HEK293 (cell line): Measurements from ENCODE around the gene OXGR1.

Experiments used
- CTCF ChIA-PET: fragments of 350-600 bp; formaldehyde crosslinking; extraction: SDS; loops from one replicate; lab custom pipeline; 2021; ENCODE audit warnings: antibody characterized with exemption; lab: Yijun Ruan, JAX
- POLR2A ChIA-PET: fragments of 300-600 bp; formaldehyde crosslinking; extraction: SDS; loops from one replicate; lab custom pipeline; 2020; ENCODE audit warnings: antibody characterized with exemption, inconsistent platforms; lab: Yijun Ruan, JAX
- H3K27ac ChIP-seq: fragments of 200-500 bp; sonication (Bioruptor generic); 2 replicates; pipeline ENCODE4 v1.5.1; 2014; ENCODE audit warnings: low read depth, low read length, control low read depth, inconsistent platforms; ENCODE audit errors: extremely low read depth
- H3K36me3 ChIP-seq, 2 experiments: fragments of 200-500 bp in 1 of 2; sonication (Bioruptor generic) in 1 of 2; 1 replicate in 1 of 2; 2 replicates in 1 of 2; pipeline ENCODE4 v1.5.1; 2014 to 2017; ENCODE audit warnings: inconsistent platforms in 2 of 2, low read length in 2 of 2; ENCODE audit not compliant: control insufficient read depth in 2 of 2, insufficient read depth in 1 of 2
- H3K4me1 ChIP-seq: fragments of 200-500 bp; sonication (Bioruptor generic); 2 replicates; pipeline ENCODE4 v1.5.1; 2014; ENCODE audit warnings: mild to moderate bottlenecking, low read length, inconsistent platforms; ENCODE audit not compliant: control insufficient read depth, insufficient read depth
- H3K4me3 ChIP-seq: 2 replicates; pipeline ENCODE4 v1.5.1; 2011; ENCODE audit warnings: low read depth, mild to moderate bottlenecking, control low read depth, low read length, moderate library complexity
- H3K9me3 ChIP-seq: fragments of 200-500 bp; sonication (Bioruptor generic); 2 replicates; pipeline ENCODE4 v1.5.1; 2014; ENCODE audit warnings: low read depth, low read length, inconsistent platforms; ENCODE audit not compliant: control insufficient read depth, insufficient read depth
- BCL11A ChIP-seq: fragments of 450-650 bp; formaldehyde crosslinking; IDR thresholded peaks from 2 replicates; pipeline ENCODE4 v1.5.1; 2016; ENCODE audit warnings: low read depth, missing biosample characterization, missing genetic modification characterization
- GLI4 ChIP-seq: fragments of 450-650 bp; formaldehyde crosslinking; IDR thresholded peaks from 2 replicates; pipeline ENCODE4 v1.5.1; 2016; ENCODE audit warnings: missing biosample characterization, missing genetic modification characterization
- IKZF3 ChIP-seq: fragments of 450-650 bp; IDR thresholded peaks from 2 replicates; pipeline ENCODE4 v1.5.0; 2018; ENCODE audit warnings: missing biosample characterization, mild to moderate bottlenecking, missing genetic modification characterization, moderate library complexity
- MZF1 ChIP-seq: fragments of 450-650 bp; formaldehyde crosslinking; IDR thresholded peaks from 2 replicates; pipeline ENCODE4 v1.5.1; 2017; ENCODE audit warnings: missing biosample characterization, missing genetic modification characterization, borderline replicate concordance
- PRDM6 ChIP-seq: fragments of 450-650 bp; formaldehyde crosslinking; IDR thresholded peaks from 2 replicates; pipeline ENCODE4 v1.5.1; 2017; ENCODE audit warnings: missing biosample characterization, missing genetic modification characterization
- TCF7L2 ChIP-seq: IDR thresholded peaks from 2 replicates; pipeline ENCODE4 v1.6.1; 2011; ENCODE audit warnings: low read depth, mild to moderate bottlenecking, inconsistent platforms, low read length, moderate library complexity, borderline replicate concordance
- TRIM28 ChIP-seq: IDR thresholded peaks from 2 replicates; pipeline ENCODE4 v1.6.1; 2011; ENCODE audit warnings: low read length, control low read depth, borderline replicate concordance
- WT1 ChIP-seq: fragments of 450-650 bp; formaldehyde crosslinking; IDR thresholded peaks from 2 replicates; pipeline ENCODE4 v1.5.1; 2016; ENCODE audit warnings: missing biosample characterization, missing genetic modification characterization
- ZBTB17 ChIP-seq: fragments of 450-650 bp; formaldehyde crosslinking; IDR thresholded peaks from 2 replicates; pipeline ENCODE4 v1.5.1; 2016; ENCODE audit warnings: missing biosample characterization, missing genetic modification characterization
- ZNF10 ChIP-seq: fragments of 450-650 bp; formaldehyde crosslinking; IDR thresholded peaks from 2 replicates; pipeline ENCODE4 v1.5.1; 2017; ENCODE audit warnings: missing biosample characterization, missing genetic modification characterization
- ZNF133 ChIP-seq: fragments of 450-650 bp; formaldehyde crosslinking; IDR thresholded peaks from 2 replicates; pipeline ENCODE4 v1.5.1; 2016; ENCODE audit warnings: missing biosample characterization, missing genetic modification characterization
- ZNF19 ChIP-seq: fragments of 450-650 bp; formaldehyde crosslinking; IDR thresholded peaks from 2 replicates; pipeline ENCODE4; 2016; ENCODE audit warnings: missing biosample characterization, missing genetic modification characterization, low read depth
- ZNF211 ChIP-seq: fragments of 450-650 bp; formaldehyde crosslinking; IDR thresholded peaks from 2 replicates; pipeline ENCODE4 v1.5.1; 2016; ENCODE audit warnings: low read depth, missing biosample characterization, missing genetic modification characterization
- ZNF239 ChIP-seq: fragments of 450-650 bp; formaldehyde crosslinking; IDR thresholded peaks from 2 replicates; pipeline ENCODE4 v1.5.1; 2016; ENCODE audit warnings: missing biosample characterization, missing genetic modification characterization
- ZNF280C ChIP-seq: fragments of 450-650 bp; formaldehyde crosslinking; IDR thresholded peaks from 2 replicates; pipeline ENCODE4 v1.5.1; 2016; ENCODE audit warnings: missing biosample characterization, missing genetic modification characterization
- ZNF354C ChIP-seq: fragments of 450-650 bp; formaldehyde crosslinking; IDR thresholded peaks from 2 replicates; pipeline ENCODE4 v1.5.1; 2016; ENCODE audit warnings: missing biosample characterization, missing genetic modification characterization, low read depth, borderline replicate concordance
- ZNF600 ChIP-seq: fragments of 450-650 bp; formaldehyde crosslinking; IDR thresholded peaks from 2 replicates; pipeline ENCODE4 v1.5.1; 2016; ENCODE audit warnings: missing biosample characterization, missing genetic modification characterization
- ZNF664 ChIP-seq: fragments of 450-650 bp; formaldehyde crosslinking; IDR thresholded peaks from 2 replicates; pipeline ENCODE4 v1.5.1; 2016; ENCODE audit warnings: missing biosample characterization, missing genetic modification characterization
- ZNF768 ChIP-seq: fragments of 450-650 bp; formaldehyde crosslinking; IDR thresholded peaks from 2 replicates; pipeline ENCODE4 v1.5.1; 2018; ENCODE audit warnings: missing biosample characterization, mild to moderate bottlenecking, missing genetic modification characterization
- TF ChIP-seq, protein P1 (sequence below): IDR thresholded peaks from 2 replicates; pipeline ENCODE4 v1.6.1; 2011; ENCODE audit warnings: mild to moderate bottlenecking, low read depth, low read length, borderline replicate concordance
- TF ChIP-seq, protein P2 (sequence below): fragments of 450-650 bp; formaldehyde crosslinking; IDR thresholded peaks from 2 replicates; pipeline ENCODE4 v1.5.1; 2016; ENCODE audit warnings: missing biosample characterization, missing genetic modification characterization
- TF ChIP-seq, protein P3 (sequence below): fragments of 450-650 bp; formaldehyde crosslinking; IDR thresholded peaks from 2 replicates; pipeline ENCODE4 v1.5.1; 2017; ENCODE audit warnings: missing biosample characterization, mild to moderate bottlenecking, missing genetic modification characterization, moderate library complexity
- TF ChIP-seq, protein P4 (sequence below): fragments of 450-650 bp; IDR thresholded peaks from 2 replicates; pipeline ENCODE4 v1.5.1; 2018; ENCODE audit warnings: missing biosample characterization, missing genetic modification characterization

OXGR1 gene

GRCh38 chr13:96948127-96948526 lies 46.1 kb downstream of the OXGR1 start:
- no peak overlapping the region for H3K4me3 ChIP-seq
- no peaks in the 10 kb centered on the region for H3K9me3 ChIP-seq
- CTCF ChIA-PET = interaction anchor here (0.6 kb wide), 1 partner anchor 10 kb away, joined by 3 read pairs; no protein-coding TSS in a partner anchor
- no peaks in the 10 kb centered on the region for H3K36me3 ChIP-seq
- POLR2A ChIA-PET = no interaction called here
- no peaks in the 10 kb centered on the region for H3K4me1 ChIP-seq
- TF ChIP-seq ZNF600 (no peak), TCF7L2 (no peak), GLI4 (tag by site-specific recombination) (no peak), BCL11A (no peak), WT1 (tag by site-specific recombination) (no peak), ZNF768 (tag by site-specific recombination) (no peak), ZNF10 (tag by site-specific recombination) (no peak), ZNF354C (tag by site-specific recombination) (no peak), ZNF239 (no peak), ZNF133 (no peak)
- TF ChIP-seq, protein P1, sequence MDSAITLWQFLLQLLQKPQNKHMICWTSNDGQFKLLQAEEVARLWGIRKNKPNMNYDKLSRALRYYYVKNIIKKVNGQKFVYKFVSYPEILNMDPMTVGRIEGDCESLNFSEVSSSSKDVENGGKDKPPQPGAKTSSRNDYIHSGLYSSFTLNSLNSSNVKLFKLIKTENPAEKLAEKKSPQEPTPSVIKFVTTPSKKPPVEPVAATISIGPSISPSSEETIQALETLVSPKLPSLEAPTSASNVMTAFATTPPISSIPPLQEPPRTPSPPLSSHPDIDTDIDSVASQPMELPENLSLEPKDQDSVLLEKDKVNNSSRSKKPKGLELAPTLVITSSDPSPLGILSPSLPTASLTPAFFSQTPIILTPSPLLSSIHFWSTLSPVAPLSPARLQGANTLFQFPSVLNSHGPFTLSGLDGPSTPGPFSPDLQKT = no peak
- TF ChIP-seq, protein P2, sequence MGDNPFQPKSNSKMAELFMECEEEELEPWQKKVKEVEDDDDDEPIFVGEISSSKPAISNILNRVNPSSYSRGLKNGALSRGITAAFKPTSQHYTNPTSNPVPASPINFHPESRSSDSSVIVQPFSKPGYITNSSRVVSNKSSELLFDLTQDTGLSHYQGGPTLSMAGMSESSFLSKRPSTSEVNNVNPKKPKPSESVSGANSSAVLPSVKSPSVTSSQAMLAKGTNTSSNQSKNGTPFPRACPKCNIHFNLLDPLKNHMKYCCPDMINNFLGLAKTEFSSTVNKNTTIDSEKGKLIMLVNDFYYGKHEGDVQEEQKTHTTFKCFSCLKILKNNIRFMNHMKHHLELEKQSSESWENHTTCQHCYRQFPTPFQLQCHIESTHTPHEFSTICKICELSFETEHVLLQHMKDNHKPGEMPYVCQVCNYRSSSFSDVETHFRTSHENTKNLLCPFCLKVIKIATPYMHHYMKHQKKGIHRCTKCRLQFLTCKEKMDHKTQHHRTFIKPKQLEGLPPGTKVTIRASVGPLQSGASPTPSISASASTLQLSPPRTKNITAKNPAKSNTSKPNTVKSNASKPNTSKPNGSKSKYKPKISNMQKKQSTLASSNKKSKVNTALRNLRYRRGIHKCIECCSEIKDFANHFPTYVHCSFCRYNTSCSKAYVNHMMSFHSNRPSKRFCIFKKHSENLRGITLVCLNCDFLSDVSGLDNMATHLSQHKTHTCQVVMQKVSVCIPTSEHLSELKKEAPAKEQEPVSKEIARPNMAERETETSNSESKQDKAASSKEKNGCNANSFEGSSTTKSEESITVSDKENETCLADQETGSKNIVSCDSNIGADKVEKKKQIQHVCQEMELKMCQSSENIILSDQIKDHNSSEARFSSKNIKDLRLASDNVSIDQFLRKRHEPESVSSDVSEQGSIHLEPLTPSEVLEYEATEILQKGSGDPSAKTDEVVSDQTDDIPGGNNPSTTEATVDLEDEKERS (tag by site-specific recombination) = no peak
- TF ChIP-seq, protein P3, sequence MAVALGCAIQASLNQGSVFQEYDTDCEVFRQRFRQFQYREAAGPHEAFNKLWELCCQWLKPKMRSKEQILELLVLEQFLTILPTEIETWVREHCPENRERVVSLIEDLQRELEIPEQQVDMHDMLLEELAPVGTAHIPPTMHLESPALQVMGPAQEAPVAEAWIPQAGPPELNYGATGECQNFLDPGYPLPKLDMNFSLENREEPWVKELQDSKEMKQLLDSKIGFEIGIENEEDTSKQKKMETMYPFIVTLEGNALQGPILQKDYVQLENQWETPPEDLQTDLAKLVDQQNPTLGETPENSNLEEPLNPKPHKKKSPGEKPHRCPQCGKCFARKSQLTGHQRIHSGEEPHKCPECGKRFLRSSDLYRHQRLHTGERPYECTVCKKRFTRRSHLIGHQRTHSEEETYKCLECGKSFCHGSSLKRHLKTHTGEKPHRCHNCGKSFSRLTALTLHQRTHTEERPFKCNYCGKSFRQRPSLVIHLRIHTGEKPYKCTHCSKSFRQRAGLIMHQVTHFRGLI = no peak
- no peak overlapping the region for H3K27ac ChIP-seq

GRCh38 chr13:96947343-96947910 lies 46.8 kb downstream of the OXGR1 start:
- H3K27ac ChIP-seq = no peak overlapping the region
- no peaks in the 10 kb centered on the region for H3K9me3 ChIP-seq
- ChIA-PET CTCF (interaction anchor here (0.6 kb wide), 1 partner anchor 11 kb away, joined by 3 read pairs; no protein-coding TSS in a partner anchor), POLR2A (no interaction called here)
- no peak overlapping the region for H3K4me3 ChIP-seq
- no peaks in the 10 kb centered on the region for H3K4me1 ChIP-seq
- H3K36me3 ChIP-seq = no peaks in the 10 kb centered on the region
- no peak for TF ChIP-seq IKZF3 (tag by site-specific recombination)
- no peak for TF ChIP-seq MZF1 (tag by site-specific recombination)
- TF ChIP-seq, protein P3 = no peak
- TF ChIP-seq ZNF211 (tag by site-specific recombination) = no peak
- no peak for TF ChIP-seq ZBTB17 (tag by site-specific recombination)
- TF ChIP-seq PRDM6 (tag by site-specific recombination) = no peak
- no peak for TF ChIP-seq ZNF664
- no peak for TF ChIP-seq ZNF280C (tag by site-specific recombination)
- no peak for TF ChIP-seq TRIM28
- TF ChIP-seq, protein P4, sequence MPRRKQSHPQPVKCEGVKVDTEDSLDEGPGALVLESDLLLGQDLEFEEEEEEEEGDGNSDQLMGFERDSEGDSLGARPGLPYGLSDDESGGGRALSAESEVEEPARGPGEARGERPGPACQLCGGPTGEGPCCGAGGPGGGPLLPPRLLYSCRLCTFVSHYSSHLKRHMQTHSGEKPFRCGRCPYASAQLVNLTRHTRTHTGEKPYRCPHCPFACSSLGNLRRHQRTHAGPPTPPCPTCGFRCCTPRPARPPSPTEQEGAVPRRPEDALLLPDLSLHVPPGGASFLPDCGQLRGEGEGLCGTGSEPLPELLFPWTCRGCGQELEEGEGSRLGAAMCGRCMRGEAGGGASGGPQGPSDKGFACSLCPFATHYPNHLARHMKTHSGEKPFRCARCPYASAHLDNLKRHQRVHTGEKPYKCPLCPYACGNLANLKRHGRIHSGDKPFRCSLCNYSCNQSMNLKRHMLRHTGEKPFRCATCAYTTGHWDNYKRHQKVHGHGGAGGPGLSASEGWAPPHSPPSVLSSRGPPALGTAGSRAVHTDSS (tag by site-specific recombination) = no peak
- TF ChIP-seq ZNF19 = no peak
